ENCODE results near the gene GALNT5. TPM values are rescaled to one million over a fixed set of nuclear protein-coding genes. Genes with fewer than 3 reads are reported as not detected.

GALNT5 gene
- total and polyA plus RNA-seq, 2 donors (not counting 3 experiments of a cell fraction or from before 2014, with no cell fraction given) = not detected

DNA sequence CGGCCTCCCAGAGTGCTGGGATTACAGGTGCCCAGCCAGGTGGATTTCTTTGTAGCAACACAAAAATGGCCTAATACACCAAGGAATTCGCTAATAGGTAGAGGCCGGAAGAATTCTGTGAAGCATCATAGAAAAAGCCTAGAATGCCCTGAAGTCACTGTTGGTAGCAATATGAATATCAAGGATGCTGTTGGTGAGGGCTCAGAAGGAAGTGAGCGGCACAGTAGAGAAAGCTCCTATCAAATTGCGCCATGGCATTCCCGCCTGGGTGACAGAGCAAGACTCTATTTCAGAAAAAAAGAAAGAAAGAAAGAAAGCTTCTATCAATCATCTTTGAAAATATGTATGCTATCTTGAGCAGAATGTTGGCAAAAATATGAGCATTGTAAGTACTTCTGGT is 23.8 kb downstream of the GALNT5 start:
- Histone ChIP-seq H3K9ac (replicated peaks; ENCODE audit: extremely low read depth, insufficient read depth, low read length) (no peak overlapping the region), H3K36me3 (ENCODE audit: control insufficient read depth in 2 of 2, extremely low read depth in 1 of 2, insufficient read depth in 2 of 2, low read length in 2 of 2) (no peaks in the 10 kb centered on the region), H3K27me3 (ENCODE audit: control insufficient read depth in 2 of 2, insufficient read depth in 2 of 2, low read length in 2 of 2) (no peaks in the 10 kb centered on the region), H3K79me2 (ENCODE audit: control insufficient read depth, insufficient read depth, low read length) (no peaks in the 10 kb centered on the region), H3K27ac (ENCODE audit: insufficient read depth, low read depth, low read length) (no peak overlapping the region), H3K4me2 (ENCODE audit: insufficient read depth, low read length) (no peak overlapping the region), H3K9me3 (replicated peaks; ENCODE audit: control insufficient read depth, insufficient read depth, low read length) (no peaks in the 10 kb centered on the region), H3K4me1 (ENCODE audit: control insufficient read depth, extremely low read depth, insufficient read depth, low read length) (no peaks in the 10 kb centered on the region), H4K20me1 (replicated peaks; ENCODE audit: control insufficient read depth, extremely low read depth, insufficient read depth, low read length) (no peaks in the 10 kb centered on the region), H3K4me3 (replicated peaks in 1 of 3; ENCODE audit: insufficient read depth in 1 of 3, low read depth in 1 of 3, low read length in 3 of 3) (no peak overlapping the region), H3K9me1 (replicated peaks; ENCODE audit: control insufficient read depth, extremely low read depth, insufficient read depth, low read length) (no peaks in the 10 kb centered on the region), H2AFZ (ENCODE audit: low read depth, low read length) (no peak overlapping the region)
- dilution Hi-C loops (cut with MboI; ENCODE audit: extremely low pct_ligation_motif_present, low sequenced_read_pairs) (no loop called here), intact Hi-C loops (cut with micrococcal nuclease) (no loop called here)
- ChIA-PET POLR2A (no interaction called here), CTCF (no interaction called here)
- no peak for DNase-seq (ENCODE audit: low read depth, low spot score)
- BruUV-seq (replicated peaks) = no TSS peak
- TF ChIP-seq EZH2 (IDR thresholded peaks at IDR 0.05; ENCODE audit: borderline replicate concordance, low read depth, low read length, severe bottlenecking) = no peak
- no peak for TF ChIP-seq MAX (IDR thresholded peaks at IDR 0.05; ENCODE audit: insufficient read depth, insufficient read length)
- TF ChIP-seq MYC (IDR thresholded peaks at IDR 0.05; ENCODE audit: low read depth, low read length) = no peak
- no peak for TF ChIP-seq POLR2A (IDR thresholded peaks at IDR 0.05; ENCODE audit: low read depth, low read length)
- no peak for TF ChIP-seq POLR2AphosphoS5 (IDR thresholded peaks at IDR 0.05; ENCODE audit: insufficient read depth, low read depth, low read length)
- TF ChIP-seq FOS (IDR thresholded peaks at IDR 0.05; ENCODE audit: borderline replicate concordance, insufficient read depth, low read length) = no peak
- no peak for TF ChIP-seq GATA2 (IDR thresholded peaks at IDR 0.05; ENCODE audit: insufficient read depth, insufficient read length, low read depth, low read length)
- FAIRE-seq = no peak

DNA sequence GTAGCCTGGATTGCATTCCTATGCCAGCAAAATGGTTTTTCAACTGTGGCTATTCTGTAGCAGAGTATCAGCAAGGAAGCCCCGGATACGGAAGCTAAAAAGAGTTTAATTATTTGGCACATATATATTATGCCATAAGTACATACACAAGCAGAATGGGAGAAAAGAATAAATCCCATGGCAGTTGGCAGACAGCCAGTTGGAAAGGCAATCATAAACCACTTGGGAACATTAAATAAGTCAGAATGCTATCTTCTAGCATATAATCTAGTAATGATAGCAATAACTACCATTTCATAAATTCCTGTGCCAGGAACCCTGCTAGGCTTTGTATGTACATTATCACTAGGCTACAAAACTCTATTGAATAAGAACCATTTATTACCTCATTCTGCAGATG is 26.0 kb downstream of the GALNT5 start:
- Histone ChIP-seq H3K4me1 (ENCODE audit: control insufficient read depth, extremely low read depth, insufficient read depth, low read length) (no peaks in the 10 kb centered on the region), H2AFZ (ENCODE audit: low read depth, low read length) (no peak overlapping the region), H3K36me3 (ENCODE audit: control insufficient read depth in 2 of 2, extremely low read depth in 1 of 2, insufficient read depth in 2 of 2, low read length in 2 of 2) (no peaks in the 10 kb centered on the region), H3K79me2 (ENCODE audit: control insufficient read depth, insufficient read depth, low read length) (no peaks in the 10 kb centered on the region), H3K27ac (ENCODE audit: insufficient read depth, low read depth, low read length) (no peak overlapping the region), H3K9ac (replicated peaks; ENCODE audit: extremely low read depth, insufficient read depth, low read length) (no peak overlapping the region), H3K4me3 (replicated peaks in 1 of 3; ENCODE audit: insufficient read depth in 1 of 3, low read depth in 1 of 3, low read length in 3 of 3) (no peak overlapping the region), H3K9me3 (replicated peaks; ENCODE audit: control insufficient read depth, insufficient read depth, low read length) (no peaks in the 10 kb centered on the region), H3K27me3 (ENCODE audit: control insufficient read depth in 2 of 2, insufficient read depth in 2 of 2, low read length in 2 of 2) (no peaks in the 10 kb centered on the region), H3K4me2 (ENCODE audit: insufficient read depth, low read length) (no peak overlapping the region), H3K9me1 (replicated peaks; ENCODE audit: control insufficient read depth, extremely low read depth, insufficient read depth, low read length) (no peaks in the 10 kb centered on the region), H4K20me1 (replicated peaks; ENCODE audit: control insufficient read depth, extremely low read depth, insufficient read depth, low read length) (no peaks in the 10 kb centered on the region)
- intact Hi-C loops (cut with micrococcal nuclease) = no loop called here
- CTCF ChIA-PET = no interaction called here
- POLR2A ChIA-PET = no interaction called here
- FAIRE-seq = no peak
- dilution Hi-C loops (cut with MboI; ENCODE audit: extremely low pct_ligation_motif_present, low sequenced_read_pairs) = no loop called here
- TF ChIP-seq GATA2 (IDR thresholded peaks at IDR 0.05; ENCODE audit: insufficient read depth, insufficient read length, low read depth, low read length) = no peak
- TF ChIP-seq POLR2A (IDR thresholded peaks at IDR 0.05; ENCODE audit: low read depth, low read length) = no peak
- no peak for TF ChIP-seq FOS (IDR thresholded peaks at IDR 0.05; ENCODE audit: borderline replicate concordance, insufficient read depth, low read length)
- no peak for TF ChIP-seq POLR2AphosphoS5 (IDR thresholded peaks at IDR 0.05; ENCODE audit: insufficient read depth, low read depth, low read length)
- TF ChIP-seq, protein P1, sequence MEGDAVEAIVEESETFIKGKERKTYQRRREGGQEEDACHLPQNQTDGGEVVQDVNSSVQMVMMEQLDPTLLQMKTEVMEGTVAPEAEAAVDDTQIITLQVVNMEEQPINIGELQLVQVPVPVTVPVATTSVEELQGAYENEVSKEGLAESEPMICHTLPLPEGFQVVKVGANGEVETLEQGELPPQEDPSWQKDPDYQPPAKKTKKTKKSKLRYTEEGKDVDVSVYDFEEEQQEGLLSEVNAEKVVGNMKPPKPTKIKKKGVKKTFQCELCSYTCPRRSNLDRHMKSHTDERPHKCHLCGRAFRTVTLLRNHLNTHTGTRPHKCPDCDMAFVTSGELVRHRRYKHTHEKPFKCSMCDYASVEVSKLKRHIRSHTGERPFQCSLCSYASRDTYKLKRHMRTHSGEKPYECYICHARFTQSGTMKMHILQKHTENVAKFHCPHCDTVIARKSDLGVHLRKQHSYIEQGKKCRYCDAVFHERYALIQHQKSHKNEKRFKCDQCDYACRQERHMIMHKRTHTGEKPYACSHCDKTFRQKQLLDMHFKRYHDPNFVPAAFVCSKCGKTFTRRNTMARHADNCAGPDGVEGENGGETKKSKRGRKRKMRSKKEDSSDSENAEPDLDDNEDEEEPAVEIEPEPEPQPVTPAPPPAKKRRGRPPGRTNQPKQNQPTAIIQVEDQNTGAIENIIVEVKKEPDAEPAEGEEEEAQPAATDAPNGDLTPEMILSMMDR (IDR thresholded peaks at IDR 0.05; ENCODE audit: extremely low read depth in 1 of 2, insufficient read depth in 1 of 2, low read depth in 1 of 2, low read length in 2 of 2) = no peak
- TF ChIP-seq MYC (IDR thresholded peaks at IDR 0.05; ENCODE audit: low read depth, low read length) = no peak
- BruUV-seq (replicated peaks) = no TSS peak
- DNase-seq (ENCODE audit: low read depth, low spot score) = no peak
